ENCODE data around the gene AOX1.
A peak's percentile ranks its signal among the peaks of the same experiment; 100 is the strongest.

AOX1 gene

DNA sequence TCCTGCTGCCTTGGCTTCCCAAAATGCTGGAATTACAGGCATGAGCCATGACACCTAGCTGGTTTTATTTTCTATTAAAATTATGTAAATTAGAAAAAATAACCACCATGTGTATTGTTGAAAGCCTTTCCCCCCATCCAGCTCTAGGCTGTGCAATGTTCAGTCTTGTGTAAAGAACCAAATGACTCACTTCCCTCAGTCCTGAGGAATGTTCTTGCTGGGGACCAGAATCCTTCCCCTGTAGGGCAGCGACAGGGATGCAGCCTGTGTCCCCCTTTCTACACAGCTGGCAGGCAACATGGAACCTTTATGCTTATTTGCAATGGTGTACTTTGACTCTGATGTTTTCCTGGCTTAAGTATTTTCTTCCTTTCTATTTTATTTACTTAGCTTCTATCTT lies 29.4 kb downstream of the AOX1 start:
- TF ChIP-seq GATA3 (IDR thresholded peaks at IDR 0.05; ENCODE audit: low read depth, low read length): no peak
- TF ChIP-seq GATA2 (IDR thresholded peaks at IDR 0.05; ENCODE audit: low read depth, low read length): no peak

DNA sequence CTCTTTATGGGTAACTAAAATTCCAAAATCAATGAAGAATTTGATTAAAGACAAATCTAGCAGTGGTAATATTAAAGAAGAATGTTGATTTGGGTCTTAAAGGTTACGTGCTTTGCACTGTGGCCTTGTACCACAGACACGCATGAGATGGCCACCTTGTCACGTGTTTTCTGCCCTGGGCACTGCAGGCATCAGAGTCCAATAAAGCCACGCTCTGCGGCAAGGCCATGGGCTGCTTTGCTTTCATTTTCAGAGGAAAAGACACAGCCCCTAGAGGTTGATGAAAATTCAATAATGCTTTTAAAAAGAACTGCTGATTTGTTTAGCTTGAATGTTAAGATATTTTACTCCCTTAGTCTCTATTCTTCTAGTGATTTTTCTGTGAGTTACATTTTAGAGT lies 30.4 kb downstream of the AOX1 start:
- TF ChIP-seq GATA3 (IDR thresholded peaks at IDR 0.05; ENCODE audit: low read depth, low read length): no peak
- no peak for TF ChIP-seq GATA2 (IDR thresholded peaks at IDR 0.05; ENCODE audit: low read depth, low read length)

- TF ChIP-seq GATA2 (IDR thresholded peaks at IDR 0.05; ENCODE audit: low read depth, low read length) (no peak), GATA3 (IDR thresholded peaks at IDR 0.05; ENCODE audit: low read depth, low read length) (no peak)
These were observed 30.8 kb downstream of the AOX1 start for GRCh38 chr2:200616656-200617055.

GRCh38 chr2:200617156-200618053 lies 31.6 kb downstream of the AOX1 start:
- no peak for TF ChIP-seq GATA2 (IDR thresholded peaks at IDR 0.05; ENCODE audit: low read depth, low read length)
- no peak for TF ChIP-seq GATA3 (IDR thresholded peaks at IDR 0.05; ENCODE audit: low read depth, low read length)

GRCh38 chr2:200618054-200618419 lies 32.2 kb downstream of the AOX1 start:
- TF ChIP-seq GATA2 (IDR thresholded peaks at IDR 0.05; ENCODE audit: low read depth, low read length): no peak
- no peak for TF ChIP-seq GATA3 (IDR thresholded peaks at IDR 0.05; ENCODE audit: low read depth, low read length)

GRCh38 chr2:200618590-200619021 lies 32.8 kb downstream of the AOX1 start:
- TF ChIP-seq GATA3 (IDR thresholded peaks at IDR 0.05; ENCODE audit: low read depth, low read length) (0 out of 2 replicates have a peak, but pooled peaks have one; percentile 5), GATA2 (IDR thresholded peaks at IDR 0.05; ENCODE audit: low read depth, low read length) (peak; percentile 52; the same call in 1 of the 2 replicates)

DNA sequence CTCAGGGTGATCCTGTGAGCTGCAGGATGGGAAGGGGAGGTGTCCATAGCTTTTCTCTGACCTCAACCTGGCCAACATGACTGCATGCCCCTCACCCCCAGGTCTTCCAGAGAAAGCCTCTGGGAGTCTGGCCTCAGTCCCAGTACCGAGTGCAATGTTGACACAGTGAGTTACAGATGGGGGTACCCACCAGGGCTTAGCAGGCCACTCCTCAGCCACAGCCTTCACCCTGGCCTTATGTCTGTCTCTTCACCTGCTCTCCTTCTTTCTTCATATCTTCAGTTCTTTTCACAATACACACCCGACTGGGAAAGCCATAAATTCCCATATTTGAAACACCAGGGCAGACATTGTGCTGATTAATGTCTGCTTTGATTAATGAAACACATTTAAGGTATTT lies 33.5 kb downstream of the AOX1 start:
- no peak for TF ChIP-seq GATA3 (IDR thresholded peaks at IDR 0.05; ENCODE audit: low read depth, low read length)
- no peak for TF ChIP-seq GATA2 (IDR thresholded peaks at IDR 0.05; ENCODE audit: low read depth, low read length)

DNA sequence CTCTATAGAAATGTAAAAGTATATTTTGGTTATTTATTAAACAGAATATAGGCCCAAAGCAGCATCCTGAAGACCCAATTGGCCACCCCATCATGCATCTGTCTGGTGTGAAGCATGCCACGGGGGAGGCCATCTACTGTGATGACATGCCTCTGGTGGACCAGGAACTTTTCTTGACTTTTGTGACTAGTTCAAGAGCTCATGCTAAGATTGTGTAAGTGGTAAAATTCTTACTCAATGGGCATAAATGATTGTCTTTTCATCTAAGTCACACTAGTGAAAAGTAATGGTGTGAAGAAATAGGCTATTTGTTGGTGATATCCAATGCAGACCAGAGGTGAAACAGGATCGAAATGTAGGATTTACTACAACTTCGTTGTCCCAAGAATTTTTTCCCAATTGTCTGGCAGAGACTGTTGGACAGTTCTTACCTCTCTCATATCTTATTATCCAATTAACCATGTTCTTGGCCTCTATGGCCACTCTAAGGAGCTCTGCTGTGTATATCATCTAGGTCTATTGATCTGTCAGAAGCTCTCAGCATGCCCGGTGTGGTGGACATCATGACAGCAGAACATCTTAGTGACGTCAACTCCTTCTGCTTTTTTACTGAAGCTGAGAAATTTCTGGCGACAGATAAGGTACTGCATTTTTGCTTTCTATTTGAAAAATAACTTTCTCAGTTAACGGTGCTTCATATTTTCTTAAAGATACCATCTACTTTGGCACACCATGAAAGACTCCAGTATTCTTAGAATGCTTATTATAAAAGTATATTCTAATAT lies 35.0 kb downstream of the AOX1 start:
- no peak for TF ChIP-seq GATA2 (IDR thresholded peaks at IDR 0.05; ENCODE audit: low read depth, low read length)
- TF ChIP-seq GATA3 (IDR thresholded peaks at IDR 0.05; ENCODE audit: low read depth, low read length): no peak

DNA sequence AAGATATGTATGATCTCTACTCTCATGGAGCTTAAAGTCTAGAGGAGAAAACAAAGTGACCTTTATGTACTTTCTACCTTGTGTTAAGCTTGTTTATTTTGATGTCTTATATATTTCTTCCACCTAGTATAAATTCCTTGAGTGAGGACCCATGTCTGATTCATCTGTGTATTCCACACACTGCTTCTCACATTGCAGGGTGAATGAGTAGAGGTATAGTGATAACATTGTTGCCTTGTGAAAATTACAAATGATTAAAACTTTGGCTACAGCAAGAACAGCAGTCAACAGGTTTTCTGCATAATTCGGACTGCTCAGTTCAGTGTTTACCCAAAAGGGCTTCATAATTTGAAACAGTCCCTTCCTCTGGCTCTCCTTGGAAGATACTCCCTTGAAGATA lies 36.3 kb downstream of the AOX1 start:
- TF ChIP-seq GATA3 (IDR thresholded peaks at IDR 0.05; ENCODE audit: low read depth, low read length): no peak
- no peak for TF ChIP-seq GATA2 (IDR thresholded peaks at IDR 0.05; ENCODE audit: low read depth, low read length)

DNA sequence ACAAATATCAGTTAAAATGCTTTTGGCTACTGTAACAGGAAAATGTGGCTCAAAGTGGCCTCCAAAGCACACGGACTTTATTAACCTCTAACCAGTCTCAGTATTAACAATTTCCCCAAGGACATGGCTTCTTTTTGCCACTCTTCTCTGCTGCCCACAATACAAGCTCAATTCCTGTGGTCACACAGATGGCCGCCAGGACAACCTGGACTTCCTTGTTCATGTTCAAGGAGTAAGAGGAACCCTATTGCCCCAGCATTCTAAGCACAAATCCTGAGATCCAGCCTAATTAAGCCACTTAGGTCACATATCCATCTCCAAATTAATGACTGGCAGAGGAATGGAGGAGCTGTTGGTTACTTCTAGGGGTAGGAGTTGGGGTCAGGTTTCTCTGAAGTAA lies 38.2 kb downstream of the AOX1 start:
- TF ChIP-seq GATA3 (IDR thresholded peaks at IDR 0.05; ENCODE audit: low read depth, low read length): no peak
- TF ChIP-seq GATA2 (IDR thresholded peaks at IDR 0.05; ENCODE audit: low read depth, low read length): no peak

DNA sequence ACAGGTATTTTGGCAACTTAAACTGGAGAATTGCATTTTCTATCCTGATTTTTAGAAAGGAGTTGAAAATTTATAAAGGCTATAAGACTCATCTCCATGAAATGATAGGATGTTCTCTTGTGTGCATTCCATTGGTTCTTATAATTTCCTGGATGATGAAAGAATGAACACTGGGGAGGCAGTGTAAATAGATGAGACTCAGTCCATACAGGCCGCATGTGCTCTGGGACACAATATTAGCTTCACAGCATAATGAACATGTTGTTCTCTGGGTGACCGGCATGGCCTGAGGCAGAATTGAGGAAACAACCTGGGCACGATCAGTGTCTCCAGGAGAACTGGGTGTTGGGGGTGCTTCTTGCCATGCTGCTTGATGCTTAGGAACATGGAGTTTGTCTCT lies 38.8 kb downstream of the AOX1 start:
- no peak for TF ChIP-seq GATA2 (IDR thresholded peaks at IDR 0.05; ENCODE audit: low read depth, low read length)
- no peak for TF ChIP-seq GATA3 (IDR thresholded peaks at IDR 0.05; ENCODE audit: low read depth, low read length)

DNA sequence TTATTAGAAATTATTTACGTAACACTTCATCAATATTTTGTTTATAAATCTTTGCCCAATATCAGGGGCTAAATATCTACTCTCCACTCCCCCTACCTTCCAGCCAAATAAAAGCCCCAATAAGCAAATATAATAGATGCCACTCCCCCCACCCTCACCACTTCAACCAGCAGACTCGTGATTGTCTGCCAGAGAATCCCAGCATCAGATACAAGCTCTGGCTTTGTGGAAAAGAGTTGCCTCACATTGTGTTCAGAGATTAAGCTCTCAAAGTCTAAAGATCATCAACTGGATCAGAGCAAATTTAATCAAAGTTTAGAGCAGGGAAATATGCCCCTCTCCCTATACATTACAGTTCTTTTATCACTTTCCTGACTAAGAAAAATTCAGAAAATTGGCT lies 39.5 kb downstream of the AOX1 start:
- TF ChIP-seq GATA3 (IDR thresholded peaks at IDR 0.05; ENCODE audit: low read depth, low read length) (no peak), GATA2 (IDR thresholded peaks at IDR 0.05; ENCODE audit: low read depth, low read length) (no peak)

GRCh38 chr2:200625958-200626363 lies 40.1 kb downstream of the AOX1 start:
- TF ChIP-seq GATA2 (IDR thresholded peaks at IDR 0.05; ENCODE audit: low read depth, low read length) (no peak), GATA3 (IDR thresholded peaks at IDR 0.05; ENCODE audit: low read depth, low read length) (no peak)

- TF ChIP-seq GATA3 (IDR thresholded peaks at IDR 0.05; ENCODE audit: low read depth, low read length): no peak
- TF ChIP-seq GATA2 (IDR thresholded peaks at IDR 0.05; ENCODE audit: low read depth, low read length): no peak
These were observed 41.4 kb downstream of the AOX1 start for GRCh38 chr2:200627110-200627770.
